Mammary epithelial cell (primary cell): ENCODE measurements around the gene PFKFB3.

Experiments
- CTCF ChIP-seq, 2 donors: IDR thresholded peaks in 1 of 2; conservative IDR thresholded peaks in 1 of 2; 2 replicates each; pipeline ENCODE4 v1.5.1; 2011 to 2012; ENCODE audit warnings: inconsistent platforms in 2 of 2, low read length in 2 of 2, mild to moderate bottlenecking in 2 of 2, control low read depth in 1 of 2, low read depth in 1 of 2; ENCODE audit not compliant: insufficient read depth in 1 of 2; ENCODE audit errors: extremely low read depth in 1 of 2
- EZH2 ChIP-seq: IDR thresholded peaks from 2 replicates; pipeline ENCODE4 v1.6.1; 2012; ENCODE audit warnings: low read length, inconsistent platforms, borderline replicate concordance

DNA sequence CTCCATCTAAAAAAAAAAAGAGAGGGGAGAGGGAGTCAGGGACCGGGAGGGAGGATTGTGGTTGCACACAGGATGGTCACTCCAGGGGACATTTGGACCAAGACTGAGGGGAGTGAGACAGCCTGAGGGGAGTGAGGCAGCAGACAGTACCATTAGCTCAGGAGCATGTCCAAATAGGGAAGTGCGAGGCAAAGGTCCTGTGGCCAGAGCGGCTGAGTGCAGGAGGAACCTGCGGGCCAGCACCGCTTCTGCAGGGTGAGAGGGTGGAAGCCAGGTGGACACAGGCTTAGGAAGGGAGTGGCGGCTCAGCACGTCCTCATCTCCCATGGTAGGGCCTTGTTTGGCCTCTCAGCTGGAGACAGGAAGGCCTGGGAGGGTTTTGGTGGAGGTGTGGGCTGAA, 48.9 kb upstream of the PFKFB3 start:
- no peak for TF ChIP-seq EZH2
- no peak for TF ChIP-seq CTCF (conservative IDR thresholded peaks at IDR 0.05 in 1 of 2, IDR thresholded peaks at IDR 0.05 in 1 of 2; ENCODE audit: extremely low read depth in 1 of 2, insufficient read depth in 1 of 2, low read depth in 1 of 2, low read length in 2 of 2)
